GM19395 (cell line): ENCODE measurements around the gene PASD1.
A peak's percentile ranks its signal among the peaks of the same experiment; 100 is the strongest.
"Not testable (repeated sequence)": the region's sequence is repeated elsewhere in the genome, so short reads cannot be mapped to it uniquely, and the experiment has no call there.

Experiments
- ATAC-seq: cut with Tn5 transposase; IDR thresholded peaks from one replicate; pipeline ENCODE4 v1.9.1; 2021; ENCODE audit warnings: mild to moderate bottlenecking, moderate library complexity; ENCODE audit not compliant: unreplicated experiment

The PASD1 gene

GRCh38 chrX:151563449-151563848 lies at the start of gene PASD1:
Gene PASD1, plus strand, starts transcription at chrX:151563675. Its CDS starts 37,879 bp downstream, at chrX:151601554.
- no peak for ATAC-seq

GRCh38 chrX:151515237-151515636 lies 48.2 kb upstream of the PASD1 start:
- ATAC-seq: no peak

- no peak for ATAC-seq
Measured at GRCh38 chrX:151516538-151517187, 46.8 kb upstream of the PASD1 start.

- ATAC-seq: no peak
Measured at GRCh38 chrX:151517421-151517820, 46.1 kb upstream of the PASD1 start.

GRCh38 chrX:151523351-151523750 lies 40.1 kb upstream of the PASD1 start:
- no peak for ATAC-seq

- ATAC-seq: no peak
Measured at GRCh38 chrX:151536571-151536970, 26.9 kb upstream of the PASD1 start.

- ATAC-seq: no peak
Measured at GRCh38 chrX:151537572-151537971, 25.9 kb upstream of the PASD1 start.

- no peak for ATAC-seq
Measured at GRCh38 chrX:151538190-151539122, 25.0 kb upstream of the PASD1 start.

GRCh38 chrX:151543706-151544105 lies 19.8 kb upstream of the PASD1 start:
- peak; percentile 74 for ATAC-seq

- not testable (repeated sequence) for ATAC-seq
Measured at GRCh38 chrX:151546226-151546625, 17.2 kb upstream of the PASD1 start.

- not testable (repeated sequence) for ATAC-seq
Measured at GRCh38 chrX:151551176-151551575, 12.3 kb upstream of the PASD1 start.

GRCh38 chrX:151552743-151553142 lies 10.7 kb upstream of the PASD1 start:
- ATAC-seq: no peak

GRCh38 chrX:151555301-151555700 lies 8.2 kb upstream of the PASD1 start:
- ATAC-seq: not testable (repeated sequence)

GRCh38 chrX:151562485-151562884 lies 990 bp upstream of the PASD1 start:
- not testable (repeated sequence) for ATAC-seq

GRCh38 chrX:151563003-151563402 lies 472 bp upstream of the PASD1 start:
- not testable (repeated sequence) for ATAC-seq

GRCh38 chrX:151564035-151564434 lies 560 bp downstream of the PASD1 start:
- ATAC-seq: no peak

- not testable (repeated sequence) for ATAC-seq
Measured at GRCh38 chrX:151566872-151567271, 3.4 kb downstream of the PASD1 start.

- no peak for ATAC-seq
Measured at GRCh38 chrX:151570561-151570960, 7.1 kb downstream of the PASD1 start.

GRCh38 chrX:151593384-151593783 lies 29.9 kb downstream of the PASD1 start:
- ATAC-seq: not testable (repeated sequence)

GRCh38 chrX:151596282-151596681 lies 32.8 kb downstream of the PASD1 start:
- ATAC-seq: no peak

GRCh38 chrX:151604931-151605330 lies 41.5 kb downstream of the PASD1 start:
- ATAC-seq: no peak

GRCh38 chrX:151609222-151609621 lies 45.7 kb downstream of the PASD1 start:
- no peak for ATAC-seq
